Mucosa of rectum (tissue), 2 donors: Measurements from ENCODE around the gene C2CD2L.
A peak's percentile ranks its signal among the peaks of the same experiment; 100 is the strongest.
"Not testable (repeated sequence)": the region's sequence is repeated elsewhere in the genome, so short reads cannot be mapped to it uniquely, and the experiment has no call there.

Experiments
- H3K27ac ChIP-seq, 2 donors: one replicate each; pipeline ENCODE4 v1.7.0; 2013; ENCODE audit warnings: inconsistent platforms in 2 of 2, low read depth in 2 of 2, low read length in 2 of 2
- H3K27me3 ChIP-seq, 2 donors: one replicate each; pipeline ENCODE4 v1.7.0; 2013; ENCODE audit warnings: low read length in 2 of 2; ENCODE audit not compliant: control insufficient read depth in 2 of 2, insufficient read depth in 2 of 2
- H3K36me3 ChIP-seq, 2 donors: one replicate each; pipeline ENCODE4 v1.7.0; 2013; ENCODE audit warnings: low read length in 2 of 2; ENCODE audit not compliant: control insufficient read depth in 2 of 2, insufficient read depth in 2 of 2
- H3K4me1 ChIP-seq, 2 donors: one replicate each; pipeline ENCODE4 v1.7.0; 2013; ENCODE audit warnings: low read length in 2 of 2, mild to moderate bottlenecking in 1 of 2; ENCODE audit not compliant: control insufficient read depth in 2 of 2, insufficient read depth in 2 of 2
- H3K4me3 ChIP-seq, 2 donors: one replicate each; pipeline ENCODE4 v1.7.0; 2013; ENCODE audit warnings: low read length in 2 of 2
- H3K9ac ChIP-seq, 2 donors: one replicate each; pipeline ENCODE4 v1.7.0; 2013; ENCODE audit warnings: low read length in 2 of 2, low read depth in 1 of 2, mild to moderate bottlenecking in 1 of 2
- H3K9me3 ChIP-seq, 2 donors: one replicate each; pipeline ENCODE4 v1.7.0; 2013; ENCODE audit warnings: low read length in 2 of 2; ENCODE audit not compliant: control insufficient read depth in 2 of 2
- donor health status: healthy.
- donor health status: Normal muscosa, but diverticular disease.

Gene C2CD2L

GRCh38 chr11:119106564-119107537 is at the start of gene C2CD2L:
TSS of gene C2CD2L (plus strand) at chr11:119107344. CDS start at chr11:119107742, 398 bp downstream.
- Histone ChIP-seq H3K9ac (peak within 1 kb of the TSS; percentile 78 to 79), H3K4me3 (peak within 1 kb of the TSS; percentile 80 to 89), H3K36me3 (peaks cover 15 to 22% of the 10 kb centered on the region in 2 donors), H3K4me1 (peaks cover 25 to 32% of the 10 kb centered on the region in 2 donors), H3K9me3 (no peaks in the 10 kb centered on the region), H3K27me3 (no peaks in the 10 kb centered on the region), H3K27ac (peak within 1 kb of the TSS; percentile 79 to 84)

- not testable (repeated sequence) for H3K9me3 ChIP-seq, H3K27me3 ChIP-seq, H3K4me3 ChIP-seq, H3K9ac ChIP-seq, H3K27ac ChIP-seq
- peaks cover 13 to 20% of the 10 kb centered on the region in 2 donors for H3K4me1 ChIP-seq
- peaks cover 5 to 12% of the 10 kb centered on the region in 2 donors for H3K36me3 ChIP-seq
Measured at GRCh38 chr11:119059128-119059527, 48.0 kb upstream of the C2CD2L start.

GRCh38 chr11:119061256-119061655 is 45.9 kb upstream of the C2CD2L start:
- no peak overlapping the region for H3K27ac ChIP-seq
- H3K9me3 ChIP-seq, result no peaks in the 10 kb centered on the region
- H3K27me3 ChIP-seq, result no peaks in the 10 kb centered on the region
- H3K4me1 ChIP-seq, result peaks cover 7 to 12% of the 10 kb centered on the region in 2 donors
- no peaks in the 10 kb centered on the region for H3K36me3 ChIP-seq
- H3K4me3 ChIP-seq, result no peak overlapping the region
- H3K9ac ChIP-seq, result no peak overlapping the region

- H3K9me3 ChIP-seq, result no peaks in the 10 kb centered on the region
- no peak overlapping the region for H3K27ac ChIP-seq
- no peaks in the 10 kb centered on the region for H3K27me3 ChIP-seq
- no peaks in the 10 kb centered on the region for H3K36me3 ChIP-seq
- peaks cover 8 to 9% of the 10 kb centered on the region in 2 donors for H3K4me1 ChIP-seq
- H3K9ac ChIP-seq, result no peak overlapping the region
- no peak overlapping the region for H3K4me3 ChIP-seq
Measured at GRCh38 chr11:119062779-119063178, 44.4 kb upstream of the C2CD2L start.

GRCh38 chr11:119065369-119065768 is 41.8 kb upstream of the C2CD2L start:
- Histone ChIP-seq H3K4me1 (peaks cover 3 to 14% of the 10 kb centered on the region in 2 donors), H3K36me3 (peaks cover 3 to 9% of the 10 kb centered on the region in 2 donors), H3K9me3 (no peaks in the 10 kb centered on the region), H3K27ac (no peak overlapping the region), H3K9ac (no peak overlapping the region), H3K4me3 (no peak overlapping the region), H3K27me3 (no peaks in the 10 kb centered on the region)

- Histone ChIP-seq H3K36me3 (peaks cover 18 to 23% of the 10 kb centered on the region in 2 donors), H3K4me3 (peak within 1 kb of the TSS; percentile 78 to 94), H3K27ac (peak within 1 kb of the TSS; percentile 84 to 88), H3K27me3 (no peaks in the 10 kb centered on the region), H3K9ac (peak within 1 kb of the TSS; percentile 71 to 96), H3K4me1 (peaks cover 3 to 14% of the 10 kb centered on the region in 2 donors), H3K9me3 (no peaks in the 10 kb centered on the region)
Measured at GRCh38 chr11:119067371-119068222, 39.5 kb upstream of the C2CD2L start, which contains the start of gene VPS11. TSS of gene VPS11 (plus strand) at chr11:119067818. CDS start at chr11:119067824, 6 bp downstream.

GRCh38 chr11:119077839-119078238 is 29.3 kb upstream of the C2CD2L start:
- H3K4me1 ChIP-seq, result no peaks in the 10 kb centered on the region
- peaks cover 61 to 68% of the 10 kb centered on the region in 2 donors for H3K36me3 ChIP-seq
- no peaks in the 10 kb centered on the region for H3K9me3 ChIP-seq
- H3K27ac ChIP-seq, result no peak overlapping the region
- H3K9ac ChIP-seq, result no peak overlapping the region
- no peak overlapping the region for H3K4me3 ChIP-seq
- H3K27me3 ChIP-seq, result no peaks in the 10 kb centered on the region

GRCh38 chr11:119078675-119079420 is 28.3 kb upstream of the C2CD2L start:
- Histone ChIP-seq H3K9ac (no peak overlapping the region), H3K27ac (no peak overlapping the region), H3K27me3 (no peaks in the 10 kb centered on the region), H3K36me3 (peaks cover 51 to 58% of the 10 kb centered on the region in 2 donors), H3K9me3 (no peaks in the 10 kb centered on the region), H3K4me1 (no peaks in the 10 kb centered on the region), H3K4me3 (no peak overlapping the region)

- Histone ChIP-seq H3K4me3 (no peak overlapping the region), H3K36me3 (peaks cover 46 to 47% of the 10 kb centered on the region in 2 donors), H3K4me1 (peaks cover 8 to 10% of the 10 kb centered on the region in 2 donors), H3K27ac (no peak overlapping the region), H3K9ac (no peak overlapping the region), H3K9me3 (no peaks in the 10 kb centered on the region), H3K27me3 (no peaks in the 10 kb centered on the region)
Measured at GRCh38 chr11:119081682-119082260, 25.4 kb upstream of the C2CD2L start.
